GM18861 (cell line): ENCODE data around the gene SCYGR8.
"Not testable (repeated sequence)": the region's sequence is repeated elsewhere in the genome, so short reads cannot be mapped to it uniquely, and the experiment has no call there.

Experiments
- ATAC-seq: cut with Tn5 transposase; IDR thresholded peaks from one replicate; pipeline ENCODE4 v1.9.1; 2021; ENCODE audit not compliant: unreplicated experiment

SCYGR8 gene, protein sequence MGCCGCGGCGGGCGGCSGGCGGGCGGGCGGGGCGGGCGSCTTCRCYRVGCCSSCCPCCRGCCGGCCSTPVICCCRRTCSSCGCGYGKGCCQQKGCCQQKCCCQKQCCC

DNA sequence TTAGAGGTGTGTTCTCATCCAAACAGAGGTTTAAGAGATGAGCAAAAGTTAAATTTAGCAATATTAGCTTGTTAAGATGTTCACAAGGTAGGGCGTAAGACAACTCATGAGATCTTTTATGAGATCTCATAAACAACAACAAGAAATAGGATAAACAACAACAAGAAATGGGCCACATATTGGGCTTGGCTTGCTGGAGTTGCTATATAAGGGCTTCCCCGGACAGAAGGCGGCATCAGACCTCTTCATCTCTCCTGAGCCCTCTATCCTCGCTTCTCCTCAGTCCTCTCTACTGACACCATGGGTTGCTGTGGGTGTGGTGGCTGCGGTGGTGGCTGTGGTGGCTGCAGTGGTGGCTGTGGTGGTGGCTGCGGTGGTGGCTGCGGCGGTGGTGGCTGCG lies at the start of gene SCYGR8:
TSS of gene SCYGR8 (plus strand) at position 301 of the 400 bp plus-strand sequence. CDS start at position 301, 0 bp downstream.
- ATAC-seq, result no peak

DNA sequence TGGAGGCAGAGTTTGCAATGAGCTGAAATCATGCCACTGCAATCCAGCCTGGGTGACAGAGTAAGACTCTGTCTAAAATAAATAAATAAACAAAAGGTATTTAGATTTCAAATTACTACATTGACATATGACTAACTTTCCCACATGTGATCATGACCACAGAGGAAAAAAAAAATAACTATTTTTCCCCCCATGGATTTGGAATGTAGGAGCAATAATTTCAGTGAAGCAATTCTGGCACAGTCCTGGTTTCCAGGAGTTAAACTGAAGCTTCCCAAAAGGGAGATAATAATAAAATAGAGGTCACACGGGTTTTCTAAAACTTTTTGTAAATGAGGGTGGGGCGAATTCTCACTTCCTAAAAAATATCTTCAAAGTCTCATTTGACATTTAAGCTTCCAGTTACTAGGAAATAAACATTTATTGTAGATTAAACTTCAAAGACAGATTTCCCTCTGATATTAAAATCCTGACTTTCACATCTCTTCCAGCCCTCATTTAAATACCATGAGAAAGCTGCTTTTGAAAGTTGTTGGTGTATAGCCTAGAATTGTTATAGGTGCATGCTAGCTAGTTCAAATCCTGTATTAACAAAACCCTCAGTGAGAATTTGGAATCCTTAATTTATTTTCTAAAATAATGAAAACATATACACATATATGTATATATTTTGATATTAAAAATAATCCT lies 48.6 kb upstream of the SCYGR8 start:
- no peak for ATAC-seq

DNA sequence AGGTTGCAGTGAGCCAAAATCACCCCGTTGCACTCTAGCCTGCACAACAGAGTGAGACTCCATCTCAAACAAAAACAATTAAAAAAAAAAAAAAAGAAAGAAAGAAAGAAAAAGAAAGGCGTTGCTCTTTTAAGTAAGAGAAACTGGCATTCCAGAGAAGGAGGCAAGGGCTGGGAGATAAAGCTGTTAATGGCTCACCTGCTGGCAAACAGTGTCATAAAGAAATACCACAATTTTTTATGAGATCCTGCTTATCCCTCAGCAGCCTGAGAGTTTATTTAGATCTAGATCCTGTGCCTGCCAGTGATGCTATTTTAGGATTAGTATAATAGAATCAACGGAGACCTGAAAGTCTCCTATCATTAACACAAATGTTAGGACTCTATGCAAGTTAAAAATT lies 44.1 kb upstream of the SCYGR8 start:
- no peak for ATAC-seq

DNA sequence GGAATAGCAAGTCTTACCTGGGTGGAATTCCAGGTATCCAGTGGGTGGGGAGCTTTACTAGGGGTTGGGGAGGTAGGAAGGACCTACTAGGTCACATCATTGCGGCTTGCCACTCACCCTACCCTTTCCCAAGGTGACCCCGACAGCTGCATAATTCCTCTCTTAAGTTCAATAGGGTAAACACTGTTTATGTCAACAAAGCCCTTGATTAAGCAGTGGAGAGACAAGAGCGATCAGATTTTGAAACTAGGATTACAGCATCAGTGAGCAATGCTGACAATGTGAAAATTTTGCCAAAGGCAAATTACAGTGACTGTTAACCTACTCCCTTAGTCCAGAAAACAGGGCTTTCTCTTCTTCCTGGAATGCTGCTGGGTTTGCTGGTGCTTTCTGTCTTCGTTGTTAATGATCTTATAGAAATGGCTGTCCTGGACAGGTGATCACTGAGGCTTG lies 42.4 kb upstream of the SCYGR8 start:
- ATAC-seq, result no peak

DNA sequence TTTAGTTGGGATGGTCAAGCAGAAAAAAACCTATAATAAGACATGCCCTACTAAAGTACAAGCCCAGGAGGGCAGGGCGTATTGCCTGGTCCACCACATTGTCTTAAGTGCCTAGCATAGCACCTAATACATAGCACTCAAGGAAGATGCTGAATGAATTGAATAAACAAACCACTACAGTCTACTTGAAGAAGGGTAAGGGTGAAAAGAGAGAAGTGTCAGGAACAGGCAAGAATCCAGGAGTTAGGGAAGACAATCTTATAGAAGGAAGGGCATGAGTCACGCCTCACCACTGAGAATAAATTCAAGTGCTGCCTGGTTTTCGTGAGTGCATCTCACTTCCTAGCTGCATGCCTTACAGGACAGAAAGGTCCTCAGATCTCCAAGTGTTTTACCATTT lies 41.7 kb upstream of the SCYGR8 start:
- no peak for ATAC-seq

DNA sequence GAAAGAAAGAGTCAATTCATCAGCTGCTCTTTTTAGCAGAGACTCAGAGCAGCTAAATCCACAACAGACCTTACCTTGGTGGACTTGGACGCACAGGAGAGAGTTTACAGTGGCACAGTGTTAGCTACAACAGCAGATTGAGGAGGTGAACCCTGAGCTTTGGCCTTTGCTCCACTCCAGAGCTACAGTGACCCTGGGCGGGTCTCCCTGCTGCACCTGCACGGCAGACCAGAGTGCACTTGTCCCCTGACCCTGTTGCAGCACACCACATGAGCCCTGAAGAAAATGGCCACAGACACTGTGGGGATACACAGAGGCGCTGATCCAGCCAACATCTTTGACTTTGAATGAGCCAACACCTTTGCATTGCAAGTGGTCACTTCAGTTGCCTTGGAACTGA lies 38.8 kb upstream of the SCYGR8 start:
- ATAC-seq, result no peak

DNA sequence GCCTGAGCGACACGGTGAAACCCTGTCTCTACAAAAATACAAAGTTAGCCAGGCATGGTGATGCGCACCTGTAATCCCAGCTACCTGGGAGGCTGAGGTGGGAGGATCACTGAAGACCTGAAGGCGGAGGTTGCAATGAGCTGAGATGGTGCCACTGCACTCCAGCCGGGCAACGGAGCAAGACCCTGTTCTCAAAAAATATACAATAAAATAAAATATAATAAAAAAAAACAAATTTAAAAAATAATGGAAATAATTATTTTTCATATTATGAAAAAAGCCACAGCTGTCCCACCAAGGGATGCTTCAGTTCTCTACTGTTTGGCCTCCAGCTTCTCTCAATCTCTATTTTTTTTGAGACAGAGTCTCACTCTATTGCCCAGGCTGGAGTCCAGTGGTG lies 38.3 kb upstream of the SCYGR8 start:
- no peak for ATAC-seq

DNA sequence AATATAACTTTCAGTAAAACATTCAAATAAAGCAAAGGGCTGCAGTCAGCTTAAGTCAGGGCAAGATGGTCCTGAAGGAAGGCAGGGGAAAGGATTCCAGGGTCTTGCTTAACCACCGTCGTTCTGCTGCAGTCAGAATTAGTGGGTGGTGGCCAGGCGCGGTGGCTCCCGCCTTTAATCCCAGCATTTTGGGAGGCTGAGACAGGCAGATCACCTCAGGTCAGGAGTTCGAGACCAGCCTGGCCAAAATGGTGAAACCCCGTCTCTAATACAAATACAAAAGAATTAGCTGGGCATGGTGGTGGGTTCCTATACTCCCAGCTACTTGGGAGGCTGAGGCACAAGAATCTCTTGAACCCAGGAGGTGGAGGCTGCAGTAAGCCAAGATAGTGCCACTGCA lies 34.7 kb upstream of the SCYGR8 start:
- no peak for ATAC-seq

DNA sequence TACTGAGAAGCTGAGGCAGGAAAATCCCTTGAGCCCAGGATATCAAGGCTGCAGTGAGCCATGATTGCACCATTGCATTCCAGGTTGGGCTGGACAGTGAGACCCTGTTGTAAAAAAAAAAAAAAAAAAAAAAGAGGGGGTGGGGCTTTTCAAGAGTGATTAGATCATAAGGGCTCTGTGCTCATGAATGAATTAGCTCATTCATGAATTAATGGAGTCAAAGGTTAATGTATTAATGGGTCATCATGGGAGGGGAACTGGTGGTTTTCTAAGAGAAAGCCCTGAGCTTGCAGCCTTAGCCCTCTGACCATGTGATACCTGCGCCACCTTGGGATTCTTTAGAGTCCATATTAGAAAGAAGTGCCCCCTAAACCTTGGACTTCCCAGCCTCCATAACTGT lies 32.4 kb upstream of the SCYGR8 start:
- no peak for ATAC-seq

DNA sequence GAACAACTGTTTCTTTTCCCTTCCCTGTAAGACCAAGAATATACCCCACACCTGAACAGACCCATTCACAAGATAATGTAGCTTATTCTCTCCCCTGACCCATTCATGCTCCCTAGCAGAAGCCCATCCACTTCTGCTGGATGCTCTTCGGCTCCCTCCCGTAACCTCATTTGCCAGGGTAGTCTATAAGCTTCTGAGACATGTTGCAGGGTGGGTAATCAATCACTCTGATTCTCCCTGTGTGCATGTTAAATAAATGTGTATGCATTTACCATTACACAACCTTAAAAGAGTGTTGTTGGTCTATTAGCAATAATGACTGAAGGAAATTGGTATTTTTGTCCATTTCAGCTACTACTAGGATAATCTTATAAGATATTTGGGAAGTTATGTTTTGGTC lies 29.2 kb upstream of the SCYGR8 start:
- no peak for ATAC-seq

DNA sequence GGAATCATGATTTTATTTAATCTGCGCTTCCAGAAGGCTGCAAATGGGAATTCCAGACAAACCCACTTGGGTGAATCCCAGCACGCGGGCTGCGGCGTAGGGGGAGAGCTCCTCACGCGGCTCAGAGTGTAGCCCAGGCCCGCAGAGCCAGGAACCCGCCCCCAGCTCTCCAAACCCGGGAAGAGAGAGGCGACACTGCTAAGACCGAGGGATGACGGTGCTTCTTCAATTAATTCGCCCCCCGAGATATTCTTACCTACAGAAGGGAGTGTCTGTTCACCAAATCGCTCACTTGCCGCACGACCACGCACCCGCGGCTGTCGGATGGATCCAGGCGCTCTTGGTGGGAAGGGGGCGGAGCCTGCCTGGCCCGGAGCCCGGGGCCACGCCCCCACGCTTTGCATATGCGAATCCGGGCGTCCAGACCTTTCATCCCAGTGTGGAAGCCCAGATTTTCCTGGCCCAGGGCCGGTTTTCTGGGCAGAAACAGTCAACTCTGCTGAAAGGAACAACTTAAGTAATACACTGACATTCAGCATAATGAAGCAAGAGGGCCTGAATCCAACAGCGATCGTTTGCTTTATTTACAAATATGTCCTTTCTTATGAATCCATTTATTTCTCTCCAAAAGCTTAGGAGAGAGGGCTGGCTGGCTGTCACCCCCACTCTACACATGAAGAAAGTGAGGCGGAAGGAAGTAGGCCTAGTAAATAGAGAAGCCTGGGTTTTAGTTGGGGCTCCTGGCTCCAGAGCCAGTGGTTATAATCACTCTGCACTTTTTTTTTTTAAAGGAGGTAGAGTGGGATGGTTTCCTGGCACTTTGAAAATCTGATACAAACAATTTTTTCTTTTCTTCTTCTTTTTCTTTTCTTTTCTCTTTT lies 27.8 kb upstream of the SCYGR8 start, which contains the start of gene SLC19A3:
TSS of gene SLC19A3 (minus strand) at position 342 of the 881 bp plus-strand sequence. CDS start 15,710 bp downstream, outside the sequence.
- no peak for ATAC-seq

DNA sequence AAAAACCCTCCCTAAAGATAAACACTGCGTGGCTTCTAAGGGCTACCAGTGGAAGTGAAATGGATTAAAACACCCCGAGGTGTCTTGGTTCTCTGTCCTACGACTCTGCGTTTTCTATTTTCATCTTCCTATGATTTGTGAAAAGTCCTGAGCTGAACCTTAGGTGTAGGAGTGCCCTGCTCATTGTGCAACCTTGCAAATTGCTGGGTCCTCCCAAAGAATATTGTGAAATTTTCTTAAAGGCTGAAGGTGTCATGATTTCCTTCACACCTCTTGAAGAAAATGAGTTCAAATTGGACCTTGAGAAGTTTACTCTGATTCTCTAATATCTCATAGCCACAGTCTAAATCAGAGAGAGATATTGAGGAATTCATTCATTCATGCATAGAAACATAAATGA lies 26.1 kb upstream of the SCYGR8 start:
- ATAC-seq, result no peak

DNA sequence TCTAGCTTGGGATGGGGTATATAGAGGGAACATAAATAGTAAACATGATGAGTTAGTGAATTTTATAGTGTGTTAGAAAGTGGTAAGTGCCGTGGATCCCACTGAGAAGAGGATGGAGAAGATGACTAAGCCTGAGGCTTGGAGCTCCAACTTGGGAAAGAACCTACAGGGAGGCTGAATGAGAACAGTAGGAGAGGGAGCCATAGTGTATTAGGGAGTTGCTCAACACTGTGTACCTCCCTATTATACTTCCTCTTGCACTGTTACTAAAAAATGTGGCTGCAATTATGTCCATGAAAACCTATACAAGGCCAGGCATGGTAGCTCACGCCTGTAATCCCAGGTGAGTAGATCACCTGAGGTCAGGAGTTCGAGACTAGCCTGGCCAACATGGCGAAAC lies 25.0 kb upstream of the SCYGR8 start:
- no peak for ATAC-seq

DNA sequence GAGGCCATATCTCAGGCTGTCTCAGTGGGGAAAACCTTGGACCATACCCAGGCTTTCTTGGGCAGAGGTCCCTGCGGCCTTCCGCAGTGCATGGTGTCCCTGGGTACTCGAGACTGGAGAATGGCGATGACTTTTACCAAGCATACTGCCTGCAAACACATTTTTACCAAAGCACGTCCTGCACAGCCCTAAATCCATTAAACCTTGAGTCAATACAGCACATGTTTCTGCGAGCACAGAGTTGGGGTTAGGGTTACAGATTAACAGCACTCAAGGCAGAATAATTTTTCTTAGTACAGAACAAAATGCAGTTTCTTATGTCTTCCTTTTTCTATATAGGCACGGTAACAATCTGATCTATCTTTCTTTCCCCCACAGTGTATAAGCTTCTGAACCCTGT lies 22.9 kb upstream of the SCYGR8 start:
- ATAC-seq, result not testable (repeated sequence)

DNA sequence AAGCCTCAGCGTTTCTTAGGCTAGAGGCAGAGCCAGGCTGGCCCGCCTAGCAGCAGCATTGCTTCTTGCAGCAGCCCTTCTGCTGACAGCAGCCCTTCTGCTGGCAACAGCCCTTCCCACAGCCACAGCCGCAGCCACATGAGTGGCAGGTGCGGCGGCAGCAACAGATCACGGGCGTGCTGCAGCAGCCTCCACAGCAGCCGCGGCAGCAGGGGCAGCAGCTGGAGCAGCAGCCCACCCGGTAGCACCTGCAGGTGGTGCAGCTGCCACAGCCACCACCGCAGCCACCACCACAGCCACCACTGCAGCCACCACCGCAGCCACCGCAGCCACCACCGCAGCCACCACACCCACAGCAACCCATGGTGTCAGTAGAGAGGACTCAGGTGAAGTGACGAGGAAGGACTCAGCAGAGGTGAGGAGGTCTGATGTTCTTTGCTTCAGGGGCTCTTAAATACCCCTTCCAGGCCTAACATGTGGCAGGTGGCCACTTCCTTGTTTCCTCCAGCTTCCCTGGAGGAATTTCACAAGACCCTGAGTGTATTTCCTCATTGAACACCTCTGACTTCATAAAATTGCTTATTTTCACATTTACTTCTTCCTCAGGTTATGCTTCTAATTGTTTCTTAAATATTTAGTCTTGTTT lies 21.2 kb upstream of the SCYGR8 start, which contains the start of gene SCYGR6:
TSS of gene SCYGR6 (minus strand) at position 364 of the 646 bp plus-strand sequence. CDS start at position 364, 0 bp downstream.
- no peak for ATAC-seq

DNA sequence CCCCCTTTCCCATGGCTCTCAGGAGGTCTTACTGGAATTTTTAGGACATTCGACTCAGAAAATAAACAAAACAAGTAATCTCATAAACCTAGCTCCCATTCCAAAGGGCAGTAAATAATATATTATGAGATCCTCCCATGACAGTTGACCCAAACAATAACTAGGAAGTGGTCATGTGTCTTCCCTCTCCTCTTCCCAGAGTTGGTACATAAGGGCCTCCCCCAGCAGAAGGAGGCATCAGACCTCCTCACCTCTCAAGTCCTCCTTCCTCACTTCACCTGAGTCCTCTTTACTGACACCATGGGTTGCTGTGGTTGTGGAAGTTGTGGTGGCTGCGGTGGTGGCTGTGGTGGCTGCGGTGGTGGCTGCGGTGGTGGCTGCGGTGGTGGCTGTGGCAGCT lies 17.7 kb upstream of the SCYGR8 start, which contains the start of gene SCYGR7:
TSS of gene SCYGR7 (plus strand) at position 301 of the 400 bp plus-strand sequence. CDS start at position 301, 0 bp downstream.
- ATAC-seq, result no peak

DNA sequence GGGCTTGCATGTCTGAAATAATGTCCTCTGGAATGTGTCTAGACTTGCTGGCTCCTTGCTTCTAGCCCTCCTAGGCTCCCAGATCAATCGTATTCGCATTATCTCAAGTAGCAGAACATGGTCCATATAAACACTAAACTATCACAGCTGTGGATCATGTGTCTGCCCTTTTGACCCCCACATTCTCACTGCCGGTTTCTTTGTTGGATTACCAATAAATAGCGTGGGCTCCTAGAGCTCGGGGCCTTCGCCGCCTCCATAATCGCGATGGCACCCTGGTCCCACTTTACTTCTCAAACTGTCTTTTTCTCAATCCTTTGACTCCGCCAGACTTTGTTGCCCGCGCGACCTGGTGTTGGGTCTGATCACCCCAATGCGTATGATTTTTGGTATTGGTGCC lies 6.3 kb upstream of the SCYGR8 start:
- no peak for ATAC-seq

DNA sequence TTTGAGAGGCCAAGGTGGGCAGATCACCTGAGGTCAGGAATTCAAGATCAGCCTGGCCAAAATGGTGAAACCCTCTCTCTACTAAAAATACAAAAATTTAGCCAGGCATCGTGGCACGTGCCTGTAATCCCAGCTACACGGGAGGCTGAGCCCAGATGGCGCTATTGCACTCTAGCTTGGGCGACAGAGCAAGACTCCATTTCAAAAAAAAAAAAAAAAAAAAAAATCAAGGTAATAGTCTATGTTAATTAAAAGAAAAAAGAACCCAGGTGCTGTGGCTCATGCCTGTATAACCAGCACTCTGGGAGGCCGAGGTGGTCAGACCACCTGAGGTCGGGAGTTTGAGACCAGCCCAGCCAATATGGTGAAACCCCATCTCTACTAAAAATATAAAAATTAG lies 5.0 kb upstream of the SCYGR8 start:
- ATAC-seq, result not testable (repeated sequence)

DNA sequence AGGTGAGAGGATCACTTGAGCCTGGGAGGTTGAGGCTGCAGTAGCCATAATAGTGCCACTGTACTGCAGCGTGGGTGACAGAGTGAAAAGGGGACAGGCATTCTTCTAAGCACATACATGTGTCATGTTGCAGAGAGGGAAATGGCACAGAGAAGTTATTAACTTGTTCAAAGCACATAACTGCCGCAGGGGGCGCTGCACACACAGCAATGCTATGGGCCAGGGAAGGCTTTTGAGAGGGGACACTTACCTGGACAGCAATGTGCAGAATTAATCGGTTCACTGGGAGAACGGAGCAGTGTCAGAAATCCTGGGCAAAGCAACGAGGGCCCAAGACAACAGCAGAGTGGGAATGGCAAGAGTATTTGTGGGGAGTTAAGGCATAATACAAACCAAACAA lies 2.4 kb downstream of the SCYGR8 start:
- no peak for ATAC-seq

DNA sequence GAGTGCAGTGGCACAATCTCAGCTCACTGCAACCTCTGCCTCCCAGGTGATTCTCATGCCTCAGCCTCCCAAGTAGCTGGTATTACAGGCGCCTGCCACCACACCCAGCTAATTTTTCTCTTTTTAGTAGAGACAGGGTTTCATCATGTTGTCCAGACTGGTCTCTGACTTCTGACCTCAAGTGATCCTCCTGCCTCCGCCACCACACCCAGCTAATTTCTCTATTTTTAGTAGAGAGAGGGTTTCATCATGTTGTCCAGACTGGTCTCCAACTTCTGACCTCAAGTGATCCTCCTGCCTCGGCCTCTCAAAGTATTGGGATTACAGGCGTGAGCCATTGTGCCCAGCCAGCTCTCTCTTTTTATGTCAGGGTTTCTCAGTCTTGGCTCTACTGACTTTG lies 10.6 kb downstream of the SCYGR8 start:
- not testable (repeated sequence) for ATAC-seq
